Heart left ventricle (tissue), 16 donors: ENCODE data around the gene H2AZ2. TPM values are rescaled to one million over a fixed set of nuclear protein-coding genes. Genes with fewer than 3 reads are reported as not detected.

Experiments
- ATAC-seq, 4 donors: fragments of 200-7000 bp; cut with Tn5 transposase; one replicate each; pipeline ENCODE4 v1.9.1; 2020 to 2022; ENCODE audit warnings: moderate library complexity in 4 of 4, mild to moderate bottlenecking in 3 of 4, moderate number of reproducible peaks in 1 of 4
- DNase-seq, 5 donors: peaks; one replicate each; pipeline ENCODE4 v3.0.0-alpha.2; 2020
- H3K27ac ChIP-seq, 12 donors: fragments of 200-600 bp; sonication (generic) in 4 of 12; one replicate each; pipeline versions ENCODE4 v1.5.0 to v1.8.0; 2016 to 2022; ENCODE audit warnings: mild to moderate bottlenecking in 2 of 12
- H3K27me3 ChIP-seq, 9 donors: fragments of 200-600 bp; sonication (generic) in 2 of 9; one replicate each; pipeline versions ENCODE4 v1.5.1 to v1.8.0; 2016 to 2022; ENCODE audit warnings: mild to moderate bottlenecking in 3 of 9
- H3K36me3 ChIP-seq, 9 donors: fragments of 200-600 bp; sonication (generic) in 2 of 9; one replicate each; pipeline versions ENCODE4 v1.5.0 to v1.8.0; 2018 to 2022; ENCODE audit warnings: mild to moderate bottlenecking in 2 of 9
- H3K4me1 ChIP-seq, 12 donors: fragments of 200-600 bp; sonication (generic) in 4 of 12; one replicate each; pipeline versions ENCODE4 v1.5.0 to v1.8.0; 2016 to 2022; ENCODE audit warnings: mild to moderate bottlenecking in 3 of 12
- H3K4me3 ChIP-seq, 12 donors: fragments of 200-600 bp; sonication (generic) in 4 of 12; one replicate each; pipeline versions ENCODE4 v1.5.0 to v1.8.0; 2017 to 2022; ENCODE audit warnings: mild to moderate bottlenecking in 9 of 12, moderate library complexity in 4 of 12
- H3K9me3 ChIP-seq, 12 donors: fragments of 200-600 bp; sonication (generic) in 4 of 12; one replicate each; pipeline versions ENCODE4 v1.5.0 to v1.8.0; 2016 to 2022; ENCODE audit warnings: mild to moderate bottlenecking in 1 of 12
- CTCF ChIP-seq, 12 donors: fragments of 200-600 bp; sonication (generic) in 4 of 12; IDR thresholded peaks; one replicate each; pipeline versions ENCODE4 v1.5.0 to v1.8.0; 2018 to 2022; ENCODE audit warnings: antibody characterized with exemption in 12 of 12, mild to moderate bottlenecking in 5 of 12
- POLR2A ChIP-seq, 2 donors: fragments of 450-650 bp; IDR thresholded peaks; one replicate each; pipeline ENCODE4 v1.6.1; 2017; ENCODE audit warnings: antibody characterized with exemption in 2 of 2, mild to moderate bottlenecking in 2 of 2, moderate library complexity in 2 of 2
- WGBS, 4 donors: extraction: QIAGEN DNeasy Blood & Tissue Kit in 2 of 4; methylation state at CpG; one replicate each; pipeline versions ENCODE4 v1.1.5 to v1.1.7; 2013 to 2018; 5-methylcytosine and 5-hydroxymethylcytosine counted together
- intact Hi-C, 10 donors: fragments of 100-400 bp; cut with DNase I; formaldehyde crosslinking; loops; one replicate each; pipeline versions ENCODE4 v1.11.1 to v1.14.2; 2022
- polyA plus RNA-seq, 2 donors: library from polyadenylated mRNA; stranded (reverse); fragments of 200-250 nt; gene quantifications; one replicate each; pipeline ENCODE4 v1.2.3, GENCODE V29; 2013
- total RNA-seq, 9 donors: library from RNA; depleted of rRNA in 2 of 9; stranded (reverse); fragments of >200 nt in 2 of 9; fragmentation: NEBNext Ultra II Directional in 3 of 9; extraction: Animal tissue kit (Norgen Biotek cat#: 25700) in 3 of 9; gene quantifications; one replicate each; pipeline versions ENCODE4 v1.1.0 to v1.2.4, GENCODE V29; 2016 to 2023
- donor health status: ischemic (EF 13 %, LVEDD 7.1; RV severe dilation, severe dysfunction).
- donor health status: healthy with polysubstance abuse.
- donor health status: DM: no; HTN: yes; CAD: no.
- donor health status: DM: no; HTN: no; CAD: no.
- donor health status: ischemic (EF 25% LVEDD 6.9; RV normal size, moderate dysfunction).
- donor health status: ischemic (EF 25% LVEDD 5.7; RV mildly dilated, moderate dysfunction).
- donor health status: healthy.
- donor health status: DM: yes; HTN: yes; CAD: no.
- donor health status: ischemic (EF 35%, LVEDD 5.7; RV mildly dilated, moderate dysfunction).
- donor health status: nonischemic (EF 11% LVEDD 7.7; RV severe dilation, severe dysfunction).
- donor health status: DM: yes; HTN: yes; CAD: no.
- donor health status: PGD.
- donor health status: ischemic (EF 29% LVEDD 5.4; RV normal size, mild dysfunction).
- donor health status: nonischemic (EF 23%, LVEDD 6.1; RV moderate dilation, normal function).

Gene H2AZ2
- total and polyA plus RNA-seq, 11 donors = 161 to 274 (median 219) TPM

- ATAC-seq = no peak
- Histone ChIP-seq H3K9me3 (no peaks in the 10 kb centered on the region), H3K36me3 (peaks cover 0 to 14% (median 0%) of the 10 kb centered on the region in 9 donors), H3K27ac (peak overlapping the region in 1 of 12 donors; percentile 96), H3K27me3 (no peaks in the 10 kb centered on the region), H3K4me1 (peaks cover 3 to 34% (median 26%) of the 10 kb centered on the region in 12 donors), H3K4me3 (no peak overlapping the region)
- intact Hi-C loops = loop anchor here in 4 of 10 donors (5.0 to 10.0 kb wide), 4 partner anchors 90 to 228 kb away; partner anchors contain the start of genes MYO1G (in 1 of the 4) and TBRG4 (in 1 of the 4)
- no peak for DNase-seq
- WGBS, 4 donors = 86 to 88% (median 87%) methylated on average over 6 of the region's 6 CpGs
- TF ChIP-seq CTCF (IDR thresholded peaks at IDR 0.05) (no peak), POLR2A (IDR thresholded peaks at IDR 0.05) (no peak)
Observed at GRCh38 chr7:44887293-44887692, 39.4 kb upstream of the H2AZ2 start.

DNA sequence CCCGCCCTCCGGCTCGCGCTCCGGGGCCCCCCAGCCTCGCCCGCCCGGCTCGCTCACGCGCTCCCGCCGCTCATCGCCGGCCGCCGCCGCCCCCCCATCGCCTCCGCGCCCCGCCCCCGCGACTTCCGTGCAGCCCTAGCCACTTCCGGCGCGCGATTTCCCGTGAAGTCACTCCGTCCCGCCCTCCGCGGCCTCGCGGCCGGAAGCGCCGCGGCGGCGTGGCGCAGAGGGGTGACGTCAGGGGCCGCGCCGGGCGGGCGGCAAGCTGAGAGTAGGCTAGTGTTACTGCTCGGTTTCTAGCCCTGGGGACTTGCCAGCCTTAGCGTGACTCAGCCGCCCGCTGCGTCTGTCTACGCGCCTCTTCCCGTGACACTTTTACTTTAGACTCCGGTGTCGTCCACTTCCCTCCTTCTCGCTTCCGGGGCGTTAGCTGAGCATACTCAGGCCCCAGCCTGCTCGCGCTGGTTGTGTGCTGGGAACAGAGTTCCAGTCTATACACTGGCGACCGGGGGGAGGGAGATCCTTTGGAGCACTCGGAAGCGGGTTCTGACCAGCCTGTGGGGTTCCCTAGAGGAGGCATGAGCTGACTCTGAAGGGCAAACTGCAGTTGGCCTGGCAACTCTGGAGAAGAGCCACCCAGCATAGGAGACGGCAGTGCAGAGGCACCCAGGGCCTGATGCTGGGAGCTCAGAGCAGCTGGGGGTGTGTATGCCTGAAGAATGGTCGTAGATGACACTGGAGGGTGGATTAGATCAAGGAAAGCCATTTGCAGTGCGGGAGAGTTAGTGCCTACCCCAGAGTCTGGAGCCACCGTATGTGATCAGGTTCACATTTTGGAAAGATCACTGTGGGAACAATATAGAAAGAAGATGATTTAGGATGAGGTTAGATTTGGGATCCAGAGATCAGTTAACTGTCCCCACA is 37.8 kb upstream of the H2AZ2 start, which contains the start of gene PURB:
PURB (minus strand) TSS at position 137 of the 924 bp plus-strand sequence. CDS start 182 bp downstream, outside the sequence.
- 1 to 2% (median 1%) methylated on average over 23 to 72 of the region's 72 CpGs for WGBS, 4 donors
- Histone ChIP-seq H3K36me3 (peaks cover 0 to 16% (median 0%) of the 10 kb centered on the region in 9 donors), H3K4me3 (peak within 1 kb of the TSS; percentile 68 to 99 (median 90)), H3K9me3 (no peaks in the 10 kb centered on the region), H3K27ac (peak within 1 kb of the TSS; percentile 81 to 99 (median 98)), H3K27me3 (no peaks in the 10 kb centered on the region), H3K4me1 (peaks cover 5 to 51% (median 42%) of the 10 kb centered on the region in 12 donors)
- peak; percentile 94 to 98 (median 96) for DNase-seq
- TF ChIP-seq CTCF (IDR thresholded peaks at IDR 0.05) = no peak
- TF ChIP-seq POLR2A (IDR thresholded peaks at IDR 0.05) = peak; percentile 87 to 94
- ATAC-seq = peak; percentile 97 to 98 (median 98)
- intact Hi-C loops = loop anchor here in 4 of 10 donors (1.0 to 10.0 kb wide), 5 partner anchors 37 to 229 kb away; partner anchors contain the start of genes H2AZ2 (in 1 of the 4), MYO1G (in 1 of the 4) and TBRG4 (in 1 of the 4)

DNA sequence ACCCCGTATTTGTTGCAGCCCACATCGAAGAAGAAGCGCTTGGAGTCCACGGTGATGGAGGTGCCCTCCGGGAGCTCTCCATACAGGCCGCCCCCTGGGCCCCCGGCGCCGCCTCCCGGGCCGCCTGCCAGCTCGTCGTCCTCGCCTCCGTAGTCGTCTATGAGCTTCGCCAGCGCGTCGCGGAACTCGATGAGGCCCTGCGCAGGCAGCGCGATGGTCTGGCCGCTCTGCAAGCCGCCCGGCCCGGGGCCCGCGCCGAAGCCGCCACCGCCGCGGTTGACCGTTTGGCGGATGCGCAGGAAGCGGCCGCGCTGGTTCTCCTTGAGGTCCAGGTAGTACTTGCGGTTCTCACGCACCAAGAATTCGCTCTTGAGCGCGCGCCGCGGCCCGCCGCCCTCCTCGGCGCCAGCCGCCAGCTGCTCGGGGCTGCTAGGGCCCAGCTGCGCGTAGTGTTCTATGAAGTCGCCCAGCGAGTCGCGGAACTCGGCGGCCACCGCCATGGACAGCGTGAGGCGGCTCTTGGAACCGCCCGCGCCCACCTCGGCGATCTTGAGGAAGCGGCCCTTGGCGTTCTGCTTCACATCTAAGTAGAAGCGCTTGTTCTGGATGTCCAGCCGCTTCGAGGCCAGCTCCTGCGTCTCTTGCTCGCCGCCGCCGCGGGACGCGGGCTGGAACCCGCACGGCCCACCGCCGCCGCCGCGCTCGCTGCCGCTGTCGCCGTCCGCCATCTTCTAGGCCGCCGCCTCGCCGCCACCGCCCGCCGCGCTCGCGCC is 36.9 kb upstream of the H2AZ2 start:
- intact Hi-C loops = loop anchor here in 5 of 10 donors (1.0 to 10.0 kb wide), 6 partner anchors 37 to 230 kb away; partner anchors contain the start of genes H2AZ2 (in 2 of the 5), MYO1G (in 1 of the 5) and TBRG4 (in 1 of the 5)
- Histone ChIP-seq H3K9me3 (no peaks in the 10 kb centered on the region), H3K36me3 (peaks cover 0 to 17% (median 5%) of the 10 kb centered on the region in 9 donors), H3K4me3 (peak overlapping the region; percentile 68 to 99 (median 90)), H3K27me3 (no peaks in the 10 kb centered on the region), H3K27ac (peak overlapping the region; percentile 81 to 99 (median 98)), H3K4me1 (peaks cover 8 to 59% (median 50%) of the 10 kb centered on the region in 12 donors)
- DNase-seq = peak; percentile 58 to 85 (median 72)
- TF ChIP-seq CTCF (IDR thresholded peaks at IDR 0.05) (no peak), POLR2A (IDR thresholded peaks at IDR 0.05) (no peak)
- peak; percentile 28 to 72 (median 58) for ATAC-seq
- WGBS, 4 donors = 0 to 1% (median 1%) methylated on average over 48 to 107 of the region's 107 CpGs
